ENCODE data around the gene SRGAP1.
A peak's percentile ranks its signal among the peaks of the same experiment; 100 is the strongest.

The SRGAP1 gene

GRCh38 chr12:64177001-64177400, 332.5 kb downstream of the SRGAP1 start:
- Histone ChIP-seq H3K36me3 (ENCODE audit: insufficient read depth, low read length) (no peaks in the 10 kb centered on the region), H4K20me1 (ENCODE audit: insufficient read depth, low read length) (no peaks in the 10 kb centered on the region), H3K9me3 (ENCODE audit: insufficient read depth, low read length, severe bottlenecking) (no peaks in the 10 kb centered on the region), H3K79me2 (ENCODE audit: insufficient read depth, low read length) (no peaks in the 10 kb centered on the region), H2AFZ (ENCODE audit: low read depth, low read length) (no peak overlapping the region), H3K4me3 (ENCODE audit: low read depth in 1 of 2, low read length in 2 of 2) (no peak overlapping the region), H3K27me3 (ENCODE audit: insufficient read depth, low read length, poor library complexity) (no peaks in the 10 kb centered on the region), H3K4me1 (ENCODE audit: insufficient read depth, low read length) (no peaks in the 10 kb centered on the region), H3K9ac (ENCODE audit: low read depth, low read length) (no peak overlapping the region), H3K4me2 (ENCODE audit: insufficient read depth, low read length) (no peak overlapping the region), H3K27ac (ENCODE audit: low read length) (no peak overlapping the region)
- ATAC-seq (ENCODE audit: insufficient read depth, low read depth) = no peak
- no peak for DNase-seq
- TF ChIP-seq CTCF (IDR thresholded peaks at IDR 0.05; ENCODE audit: borderline replicate concordance, extremely low read depth, low read length, poor library complexity, severe bottlenecking) (no peak), EZH2 (IDR thresholded peaks at IDR 0.05; ENCODE audit: borderline replicate concordance, low read depth, low read length, severe bottlenecking) (no peak)

GRCh38 chr12:64178122-64178521, 333.6 kb downstream of the SRGAP1 start:
- no peak for DNase-seq
- ATAC-seq (ENCODE audit: insufficient read depth, low read depth) = no peak
- no peak overlapping the region for H3K27ac ChIP-seq (ENCODE audit: low read length)
- no peaks in the 10 kb centered on the region for H3K27me3 ChIP-seq (ENCODE audit: insufficient read depth, low read length, poor library complexity)
- no peak overlapping the region for H3K4me2 ChIP-seq (ENCODE audit: insufficient read depth, low read length)
- H3K9ac ChIP-seq (ENCODE audit: low read depth, low read length) = no peak overlapping the region
- no peaks in the 10 kb centered on the region for H3K36me3 ChIP-seq (ENCODE audit: insufficient read depth, low read length)
- no peak overlapping the region for H3K4me3 ChIP-seq (ENCODE audit: low read depth in 1 of 2, low read length in 2 of 2)
- no peaks in the 10 kb centered on the region for H3K4me1 ChIP-seq (ENCODE audit: insufficient read depth, low read length)
- no peaks in the 10 kb centered on the region for H4K20me1 ChIP-seq (ENCODE audit: insufficient read depth, low read length)
- no peak for TF ChIP-seq CTCF (IDR thresholded peaks at IDR 0.05; ENCODE audit: borderline replicate concordance, extremely low read depth, low read length, poor library complexity, severe bottlenecking)
- TF ChIP-seq EZH2 (IDR thresholded peaks at IDR 0.05; ENCODE audit: borderline replicate concordance, low read depth, low read length, severe bottlenecking) = no peak
- H3K79me2 ChIP-seq (ENCODE audit: insufficient read depth, low read length) = no peaks in the 10 kb centered on the region
- no peaks in the 10 kb centered on the region for H3K9me3 ChIP-seq (ENCODE audit: insufficient read depth, low read length, severe bottlenecking)
- no peak overlapping the region for H2AFZ ChIP-seq (ENCODE audit: low read depth, low read length)

- Histone ChIP-seq H3K79me2 (ENCODE audit: insufficient read depth, low read length) (no peaks in the 10 kb centered on the region), H3K4me2 (ENCODE audit: insufficient read depth, low read length) (no peak overlapping the region), H3K9me3 (ENCODE audit: insufficient read depth, low read length, severe bottlenecking) (no peaks in the 10 kb centered on the region), H4K20me1 (ENCODE audit: insufficient read depth, low read length) (no peaks in the 10 kb centered on the region), H2AFZ (ENCODE audit: low read depth, low read length) (no peak overlapping the region), H3K36me3 (ENCODE audit: insufficient read depth, low read length) (no peaks in the 10 kb centered on the region), H3K4me1 (ENCODE audit: insufficient read depth, low read length) (no peaks in the 10 kb centered on the region), H3K27me3 (ENCODE audit: insufficient read depth, low read length, poor library complexity) (no peaks in the 10 kb centered on the region), H3K4me3 (ENCODE audit: low read depth in 1 of 2, low read length in 2 of 2) (no peak overlapping the region), H3K27ac (ENCODE audit: low read length) (no peak overlapping the region), H3K9ac (ENCODE audit: low read depth, low read length) (no peak overlapping the region)
- DNase-seq (no peak), ATAC-seq (ENCODE audit: insufficient read depth, low read depth) (no peak)
- no peak for TF ChIP-seq EZH2 (IDR thresholded peaks at IDR 0.05; ENCODE audit: borderline replicate concordance, low read depth, low read length, severe bottlenecking)
Measured at GRCh38 chr12:64180951-64181350, 336.5 kb downstream of the SRGAP1 start.

DNA sequence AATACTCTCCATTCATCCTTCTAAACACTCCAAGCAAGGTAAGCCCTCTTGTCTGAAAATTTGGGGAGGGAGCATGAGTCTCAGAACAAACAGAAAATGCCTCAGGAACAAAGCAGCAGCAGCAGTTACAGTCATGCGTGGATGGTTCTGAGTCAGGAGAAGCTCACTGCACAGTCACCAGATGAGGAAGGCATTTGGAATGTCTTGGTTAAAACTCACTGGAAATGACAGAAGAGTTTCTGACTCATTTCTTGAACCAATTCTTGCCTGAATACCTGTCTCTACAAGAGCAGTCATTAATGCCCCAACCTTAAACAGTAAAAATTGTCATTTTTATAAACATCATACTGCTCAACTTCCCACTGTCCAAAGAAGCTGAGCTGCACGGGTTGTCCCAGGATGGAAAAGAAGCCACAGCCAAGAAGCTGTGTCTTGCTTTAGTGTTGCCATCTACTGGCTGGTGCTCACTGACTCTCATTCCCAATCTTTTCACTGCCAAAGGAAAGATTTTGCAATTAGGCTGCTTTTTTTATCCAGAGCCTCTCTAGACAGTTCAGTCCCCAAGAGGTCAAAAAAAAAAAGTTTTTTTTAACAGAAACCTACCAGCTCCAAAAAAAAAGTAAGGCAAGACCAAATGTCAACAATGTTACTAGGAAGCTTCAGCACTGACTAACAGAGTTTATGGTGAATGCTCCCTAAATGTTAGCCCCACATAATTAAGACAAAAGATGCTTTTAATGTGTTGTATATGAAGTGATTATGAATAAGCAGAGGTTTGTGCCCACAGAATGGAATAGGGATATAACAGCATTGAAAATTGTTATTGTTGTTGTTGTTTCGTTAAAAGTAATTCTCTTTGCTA, 337.2 kb downstream of the SRGAP1 start:
- TF ChIP-seq CTCF (IDR thresholded peaks at IDR 0.05; ENCODE audit: borderline replicate concordance, extremely low read depth, low read length, poor library complexity, severe bottlenecking) (peak; percentile 41), EZH2 (IDR thresholded peaks at IDR 0.05; ENCODE audit: borderline replicate concordance, low read depth, low read length, severe bottlenecking) (no peak)
- Histone ChIP-seq H3K9ac (ENCODE audit: low read depth, low read length) (no peak overlapping the region), H3K79me2 (ENCODE audit: insufficient read depth, low read length) (no peaks in the 10 kb centered on the region), H3K27ac (ENCODE audit: low read length) (no peak overlapping the region), H4K20me1 (ENCODE audit: insufficient read depth, low read length) (no peaks in the 10 kb centered on the region), H3K4me2 (ENCODE audit: insufficient read depth, low read length) (no peak overlapping the region), H2AFZ (ENCODE audit: low read depth, low read length) (no peak overlapping the region), H3K4me1 (ENCODE audit: insufficient read depth, low read length) (no peaks in the 10 kb centered on the region), H3K27me3 (ENCODE audit: insufficient read depth, low read length, poor library complexity) (no peaks in the 10 kb centered on the region), H3K9me3 (ENCODE audit: insufficient read depth, low read length, severe bottlenecking) (no peaks in the 10 kb centered on the region), H3K36me3 (ENCODE audit: insufficient read depth, low read length) (no peaks in the 10 kb centered on the region), H3K4me3 (ENCODE audit: low read depth in 1 of 2, low read length in 2 of 2) (no peak overlapping the region)
- no peak for DNase-seq
- ATAC-seq (ENCODE audit: insufficient read depth, low read depth) = 0 out of 3 replicates have a peak, but pooled peaks have one; percentile 45

Data from DND-41 (cell line).